Measurements from ENCODE around the gene PDHX. TPM values are rescaled to one million over a fixed set of nuclear protein-coding genes. Genes with fewer than 3 reads are reported as not detected.

Gene PDHX
- total RNA-seq, 1 experiment from 2014 or later, result 26.0 TPM

DNA sequence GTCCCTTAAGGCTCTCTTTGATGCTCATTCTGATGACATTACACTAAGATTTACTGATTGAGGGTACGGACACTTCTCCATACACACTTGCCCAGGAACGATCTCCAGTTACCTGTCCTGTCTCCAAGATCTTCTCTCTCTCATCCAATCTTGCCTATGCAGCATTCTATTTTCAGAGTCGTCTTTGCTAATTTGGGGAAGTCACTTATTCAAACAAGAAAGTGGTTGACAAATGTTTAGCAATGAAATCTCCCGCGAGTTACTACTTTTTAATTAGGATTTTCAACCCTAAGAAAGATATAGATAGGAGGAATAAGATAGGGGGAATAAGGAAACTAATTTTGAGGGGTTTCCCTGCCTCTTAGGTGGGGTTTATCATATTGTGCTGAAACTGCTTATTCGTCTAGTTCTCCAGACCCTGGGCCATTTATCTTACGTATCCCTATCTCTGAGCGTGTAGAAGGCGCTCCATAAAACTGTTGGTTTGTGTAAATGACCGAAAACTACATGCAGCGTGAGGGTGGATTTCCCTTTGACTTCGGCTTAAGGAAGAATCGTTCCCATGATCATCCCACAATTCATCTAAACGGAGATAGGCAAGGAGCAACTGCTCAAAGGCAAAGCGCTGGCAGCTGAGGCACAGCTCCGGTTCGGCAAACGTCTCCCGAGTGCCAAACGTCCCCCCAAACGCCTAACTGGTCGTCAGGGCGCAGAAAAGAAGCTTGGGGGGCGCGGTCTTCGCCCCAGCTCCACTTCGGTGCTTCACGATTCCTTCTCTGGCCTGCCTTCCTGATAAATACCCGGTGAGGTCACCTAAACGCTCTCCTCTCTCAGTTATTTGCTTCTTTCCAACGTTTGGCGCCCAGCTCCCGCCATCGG lies 1.0 kb upstream of the PDHX start:
- Histone ChIP-seq H3K9me3 (ENCODE audit: low read length) (no peaks in the 10 kb centered on the region), H3K9ac (ENCODE audit: low read length) (peak overlapping the region; percentile 86), H3K79me2 (ENCODE audit: low read length) (peaks cover 89% of the 10 kb centered on the region), H3K4me3 (ENCODE audit: low read length) (peak overlapping the region; percentile 84), H3K36me3 (ENCODE audit: insufficient read depth, low read length) (peaks cover 12% of the 10 kb centered on the region), H3K9me2 (replicated peaks; ENCODE audit: insufficient read depth, low read length) (no peaks in the 10 kb centered on the region), H3K4me1 (ENCODE audit: low read length) (peaks cover 45% of the 10 kb centered on the region), H3K4me2 (ENCODE audit: low read depth, low read length, poor library complexity, severe bottlenecking) (peak overlapping the region; percentile 94), H2AFZ (ENCODE audit: low read length) (peak overlapping the region; percentile 33; the same call in 1 of the 2 replicates), H3K27me3 (ENCODE audit: low read length) (no peaks in the 10 kb centered on the region), H4K20me1 (ENCODE audit: insufficient read depth, low read depth, low read length) (peaks cover 5% of the 10 kb centered on the region; the same call in 1 of the 2 replicates), H3K27ac (ENCODE audit: low read length) (peak overlapping the region; percentile 73)
- DNase-seq, result peak; percentile 82

DNA sequence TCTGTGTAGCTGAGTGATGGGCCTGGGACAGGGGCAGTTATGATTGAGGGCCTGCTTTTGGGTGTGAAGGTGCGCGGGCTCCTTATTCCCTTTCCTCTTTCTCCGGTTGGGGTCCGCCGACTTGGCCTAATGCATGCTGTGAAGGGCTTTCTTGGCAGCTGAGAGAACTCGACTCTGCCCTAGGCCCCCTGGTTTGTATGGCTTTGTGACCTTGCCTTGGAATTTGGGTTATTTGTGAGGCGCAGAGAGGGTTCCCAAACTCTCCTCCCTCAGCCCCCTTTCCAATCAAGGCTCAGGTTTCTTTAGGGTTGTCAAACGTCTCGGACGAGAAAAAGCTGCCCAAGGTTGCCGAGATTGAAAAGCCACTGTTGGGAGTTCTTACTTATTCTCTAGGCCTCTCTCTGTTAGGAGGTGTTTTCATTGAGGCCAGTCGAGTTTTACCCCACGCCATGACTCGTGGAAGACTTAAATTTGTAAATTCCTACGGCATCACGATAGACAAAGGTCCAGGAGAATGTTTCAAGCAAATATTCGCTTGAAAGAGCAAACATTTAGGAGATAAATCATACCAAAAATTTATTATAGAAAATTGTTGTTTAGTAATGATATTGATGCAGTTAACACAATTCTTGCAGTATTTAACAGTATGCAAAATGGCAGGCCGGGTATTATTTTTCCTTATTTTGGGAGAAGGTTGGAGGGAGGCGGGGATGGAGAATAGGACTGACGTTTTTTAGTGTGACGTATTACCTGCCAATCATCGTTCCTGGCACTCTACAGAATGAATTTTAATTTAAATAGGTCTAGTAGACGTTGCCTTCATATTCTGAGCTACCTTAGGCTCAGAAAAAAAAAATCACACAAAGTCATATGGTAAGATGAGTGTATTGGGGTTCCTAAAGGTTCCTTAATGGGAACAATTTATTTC lies 689 bp downstream of the PDHX start:
- Histone ChIP-seq H3K4me3 (ENCODE audit: low read length) (peak overlapping the region; percentile 84), H3K9ac (ENCODE audit: low read length) (peak overlapping the region; percentile 86), H3K27ac (ENCODE audit: low read length) (peak overlapping the region; percentile 46; the same call in 1 of the 2 replicates), H3K36me3 (ENCODE audit: insufficient read depth, low read length) (peaks cover 9% of the 10 kb centered on the region), H3K9me3 (ENCODE audit: low read length) (no peaks in the 10 kb centered on the region), H3K4me2 (ENCODE audit: low read depth, low read length, poor library complexity, severe bottlenecking) (peak overlapping the region; percentile 94), H3K4me1 (ENCODE audit: low read length) (peaks cover 28% of the 10 kb centered on the region), H4K20me1 (ENCODE audit: insufficient read depth, low read depth, low read length) (peaks cover 8% of the 10 kb centered on the region; the same call in 1 of the 2 replicates), H3K9me2 (replicated peaks; ENCODE audit: insufficient read depth, low read length) (no peaks in the 10 kb centered on the region), H3K79me2 (ENCODE audit: low read length) (peaks cover 88% of the 10 kb centered on the region), H2AFZ (ENCODE audit: low read length) (peak overlapping the region; percentile 85), H3K27me3 (ENCODE audit: low read length) (no peaks in the 10 kb centered on the region)
- DNase-seq, result peak; percentile 63

DNA sequence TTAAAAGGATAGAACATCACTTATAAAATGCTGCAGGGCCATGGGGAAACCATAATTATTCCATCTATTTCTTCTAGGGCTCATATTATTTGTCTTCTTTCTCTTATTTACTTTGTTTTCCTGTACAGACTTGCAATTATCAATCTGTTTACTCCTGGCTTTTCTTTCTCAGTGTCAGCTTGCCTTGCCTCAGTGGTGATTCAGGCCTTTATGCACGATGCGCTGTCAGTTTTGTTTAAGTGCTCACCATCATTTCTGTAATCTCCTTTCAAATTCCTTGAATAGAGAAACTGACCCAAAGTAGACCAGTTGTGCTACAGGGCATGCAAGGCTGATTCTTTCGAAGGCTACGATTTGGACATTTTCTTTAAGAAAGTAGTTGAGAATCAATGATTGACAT lies 4.7 kb downstream of the PDHX start:
- Histone ChIP-seq H4K20me1 (ENCODE audit: insufficient read depth, low read depth, low read length) (peaks cover 8% of the 10 kb centered on the region; the same call in 1 of the 2 replicates), H3K79me2 (ENCODE audit: low read length) (peaks cover 92% of the 10 kb centered on the region), H3K4me3 (ENCODE audit: low read length) (no peak overlapping the region), H3K27me3 (ENCODE audit: low read length) (no peaks in the 10 kb centered on the region), H3K4me2 (ENCODE audit: low read depth, low read length, poor library complexity, severe bottlenecking) (no peak overlapping the region), H3K9ac (ENCODE audit: low read length) (no peak overlapping the region), H3K9me3 (ENCODE audit: low read length) (no peaks in the 10 kb centered on the region), H3K9me2 (replicated peaks; ENCODE audit: insufficient read depth, low read length) (no peaks in the 10 kb centered on the region), H3K36me3 (ENCODE audit: insufficient read depth, low read length) (no peaks in the 10 kb centered on the region; the same call in 1 of the 2 replicates), H3K27ac (ENCODE audit: low read length) (no peak overlapping the region), H3K4me1 (ENCODE audit: low read length) (peaks cover 41% of the 10 kb centered on the region), H2AFZ (ENCODE audit: low read length) (no peak overlapping the region)
- no peak for DNase-seq

DNA sequence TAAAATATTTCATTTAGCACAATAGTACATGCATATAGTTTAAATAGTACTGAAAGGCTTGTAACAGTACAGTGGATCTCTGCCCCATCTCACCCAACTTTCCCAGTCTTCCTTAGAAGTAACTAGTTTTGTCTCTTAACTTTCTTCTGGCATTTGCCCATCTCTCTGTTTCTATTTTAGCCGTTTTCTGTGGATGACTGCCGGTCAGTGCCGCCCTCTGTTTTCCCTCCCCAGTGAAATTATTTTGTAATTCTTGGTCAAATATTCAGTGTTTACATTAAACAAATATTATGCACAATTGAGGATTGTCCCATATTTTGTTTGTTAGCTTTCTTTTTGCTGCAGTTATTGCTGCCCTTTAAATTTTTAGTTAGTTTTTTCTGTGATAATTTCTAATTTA lies 8.3 kb downstream of the PDHX start:
- Histone ChIP-seq H3K79me2 (ENCODE audit: low read length) (peaks cover 95% of the 10 kb centered on the region), H3K4me3 (ENCODE audit: low read length) (no peak overlapping the region), H3K27me3 (ENCODE audit: low read length) (no peaks in the 10 kb centered on the region), H3K4me1 (ENCODE audit: low read length) (peaks cover 41% of the 10 kb centered on the region), H2AFZ (ENCODE audit: low read length) (no peak overlapping the region), H3K36me3 (ENCODE audit: insufficient read depth, low read length) (no peaks in the 10 kb centered on the region; the same call in 1 of the 2 replicates), H3K4me2 (ENCODE audit: low read depth, low read length, poor library complexity, severe bottlenecking) (no peak overlapping the region), H4K20me1 (ENCODE audit: insufficient read depth, low read depth, low read length) (0 out of 2 replicates have a peak, but pooled peaks cover 3% of the 10 kb centered on the region), H3K9ac (ENCODE audit: low read length) (no peak overlapping the region), H3K9me3 (ENCODE audit: low read length) (no peaks in the 10 kb centered on the region), H3K9me2 (replicated peaks; ENCODE audit: insufficient read depth, low read length) (no peaks in the 10 kb centered on the region), H3K27ac (ENCODE audit: low read length) (no peak overlapping the region)
- no peak for DNase-seq

DNA sequence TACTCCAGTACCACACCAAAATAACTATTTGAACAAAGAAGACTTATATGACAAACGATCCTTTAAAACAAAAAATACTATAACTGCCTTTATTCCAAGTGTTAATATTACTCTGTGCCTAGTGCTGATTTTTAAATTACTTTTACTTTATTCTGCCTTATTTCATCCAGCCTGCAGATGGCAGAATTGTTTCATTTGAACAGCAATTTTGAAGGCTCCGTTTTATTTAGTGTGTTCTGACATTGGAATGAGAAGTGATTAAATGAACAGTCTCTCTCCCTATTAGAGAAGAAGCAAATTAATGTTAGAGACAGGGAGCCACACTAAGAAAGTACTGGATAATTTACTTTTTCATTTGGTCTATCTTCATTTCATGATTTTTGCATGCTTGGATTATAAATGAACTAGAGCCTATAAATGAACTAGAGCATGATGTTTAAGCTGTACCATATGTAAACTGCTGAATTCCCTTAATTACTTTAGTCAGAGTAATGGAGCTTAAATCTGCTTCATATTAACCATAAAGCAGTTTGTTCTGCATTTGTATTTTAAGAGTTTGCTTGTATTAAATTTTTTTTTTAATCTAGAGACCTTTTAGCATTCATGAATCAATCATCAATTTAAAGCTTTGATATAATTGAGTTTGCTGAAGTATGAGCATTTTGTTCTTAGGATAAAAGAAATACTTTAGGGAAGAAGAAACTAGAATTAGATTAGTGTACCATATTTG lies 9.8 kb downstream of the PDHX start:
- DNase-seq, result peak; percentile 85
- Histone ChIP-seq H3K4me3 (ENCODE audit: low read length) (no peak overlapping the region), H3K4me1 (ENCODE audit: low read length) (peaks cover 41% of the 10 kb centered on the region), H3K27ac (ENCODE audit: low read length) (no peak overlapping the region), H2AFZ (ENCODE audit: low read length) (no peak overlapping the region), H3K79me2 (ENCODE audit: low read length) (peaks cover 96% of the 10 kb centered on the region), H4K20me1 (ENCODE audit: insufficient read depth, low read depth, low read length) (no peaks in the 10 kb centered on the region), H3K9me3 (ENCODE audit: low read length) (no peaks in the 10 kb centered on the region), H3K4me2 (ENCODE audit: low read depth, low read length, poor library complexity, severe bottlenecking) (peak overlapping the region; percentile 25), H3K9ac (ENCODE audit: low read length) (no peak overlapping the region), H3K9me2 (replicated peaks; ENCODE audit: insufficient read depth, low read length) (no peaks in the 10 kb centered on the region), H3K36me3 (ENCODE audit: insufficient read depth, low read length) (no peaks in the 10 kb centered on the region), H3K27me3 (ENCODE audit: low read length) (no peaks in the 10 kb centered on the region)

DNA sequence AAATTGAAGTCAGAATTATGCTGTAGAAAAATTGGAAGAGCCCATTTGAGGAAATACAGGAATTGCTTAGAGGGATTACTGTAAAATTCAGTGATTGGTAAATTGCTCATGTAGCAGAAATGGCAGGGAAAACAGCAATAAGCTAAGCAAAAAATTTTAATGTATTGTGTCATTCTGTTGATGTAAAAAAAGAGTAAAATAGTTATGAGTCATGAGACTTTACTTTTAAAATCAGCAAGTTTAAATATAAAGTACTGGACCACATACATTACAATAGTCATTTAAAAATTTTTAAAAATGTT lies 10.4 kb downstream of the PDHX start:
- Histone ChIP-seq H2AFZ (ENCODE audit: low read length) (no peak overlapping the region), H3K79me2 (ENCODE audit: low read length) (peaks cover 94% of the 10 kb centered on the region), H3K27ac (ENCODE audit: low read length) (no peak overlapping the region), H4K20me1 (ENCODE audit: insufficient read depth, low read depth, low read length) (no peaks in the 10 kb centered on the region), H3K27me3 (ENCODE audit: low read length) (no peaks in the 10 kb centered on the region), H3K4me2 (ENCODE audit: low read depth, low read length, poor library complexity, severe bottlenecking) (no peak overlapping the region), H3K4me1 (ENCODE audit: low read length) (peaks cover 41% of the 10 kb centered on the region), H3K9ac (ENCODE audit: low read length) (no peak overlapping the region), H3K9me2 (replicated peaks; ENCODE audit: insufficient read depth, low read length) (no peaks in the 10 kb centered on the region), H3K9me3 (ENCODE audit: low read length) (no peaks in the 10 kb centered on the region), H3K4me3 (ENCODE audit: low read length) (no peak overlapping the region), H3K36me3 (ENCODE audit: insufficient read depth, low read length) (no peaks in the 10 kb centered on the region)
- DNase-seq, result no peak

DNA sequence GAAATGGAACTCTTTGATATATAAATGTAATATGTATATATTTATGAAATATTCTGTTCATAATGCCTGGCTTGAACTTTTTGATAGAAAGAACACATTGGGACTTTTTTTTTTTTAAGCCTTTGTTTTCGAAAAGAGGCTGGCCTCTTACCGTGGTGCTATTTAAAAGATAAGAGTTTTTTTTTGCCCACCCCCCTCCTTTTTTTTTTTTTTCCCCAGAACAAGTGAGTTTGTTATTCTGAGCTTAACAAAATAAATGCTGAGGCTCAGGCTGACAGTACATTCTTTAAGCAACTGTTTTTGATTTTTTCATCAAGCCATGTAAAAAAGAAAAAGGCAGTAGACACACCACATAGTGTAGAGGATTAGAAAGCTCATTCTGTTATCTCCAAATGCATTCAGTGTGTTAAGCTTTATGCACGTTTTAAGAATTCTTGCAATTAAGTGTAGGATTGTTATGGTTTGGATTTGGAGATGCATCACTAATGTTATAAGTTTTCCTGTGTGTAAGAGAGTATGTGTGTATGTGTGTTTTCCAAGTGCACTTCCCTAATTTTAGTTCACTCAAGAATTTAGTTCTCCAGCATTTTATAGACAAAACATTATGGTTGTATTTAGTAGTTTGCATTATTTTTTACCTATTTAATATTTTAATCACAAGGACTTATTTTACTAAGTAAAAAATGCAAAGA lies 12.0 kb downstream of the PDHX start:
- no peak overlapping the region for H3K27ac ChIP-seq (ENCODE audit: low read length)
- H3K9me2 ChIP-seq (replicated peaks; ENCODE audit: insufficient read depth, low read length), result no peaks in the 10 kb centered on the region
- peaks cover 6% of the 10 kb centered on the region; the same call in 1 of the 2 replicates for H3K36me3 ChIP-seq (ENCODE audit: insufficient read depth, low read length)
- no peak overlapping the region for H3K9ac ChIP-seq (ENCODE audit: low read length)
- H3K4me2 ChIP-seq (ENCODE audit: low read depth, low read length, poor library complexity, severe bottlenecking), result no peak overlapping the region
- peaks cover 78% of the 10 kb centered on the region for H3K79me2 ChIP-seq (ENCODE audit: low read length)
- no peaks in the 10 kb centered on the region for H3K27me3 ChIP-seq (ENCODE audit: low read length)
- no peak for DNase-seq
- H3K4me1 ChIP-seq (ENCODE audit: low read length), result peaks cover 41% of the 10 kb centered on the region
- no peak overlapping the region for H3K4me3 ChIP-seq (ENCODE audit: low read length)
- no peaks in the 10 kb centered on the region for H4K20me1 ChIP-seq (ENCODE audit: insufficient read depth, low read depth, low read length)
- H3K9me3 ChIP-seq (ENCODE audit: low read length), result no peaks in the 10 kb centered on the region
- no peak overlapping the region for H2AFZ ChIP-seq (ENCODE audit: low read length)
